ENCODE results near the gene OTOF.

OTOF gene

GRCh38 chr2:26449278-26450030 is 28.5 kb downstream of the OTOF start:
- DNase-seq, result no peak

GRCh38 chr2:26448651-26449050 is 29.3 kb downstream of the OTOF start:
- DNase-seq, result no peak

GRCh38 chr2:26444236-26444635 is 33.7 kb downstream of the OTOF start:
- DNase-seq, result no peak

- DNase-seq, result no peak
These were observed 35.2 kb downstream of the OTOF start for GRCh38 chr2:26442707-26443106.

- no peak for DNase-seq
These were observed 35.6 kb downstream of the OTOF start for GRCh38 chr2:26442301-26442700.

GRCh38 chr2:26438926-26439325 is 39.0 kb downstream of the OTOF start:
- no peak for DNase-seq

GRCh38 chr2:26438526-26438925 is 39.4 kb downstream of the OTOF start:
- no peak for DNase-seq

- DNase-seq, result no peak
These were observed 42.8 kb downstream of the OTOF start for GRCh38 chr2:26435106-26435505.

- DNase-seq, result no peak
These were observed 45.1 kb downstream of the OTOF start for GRCh38 chr2:26432859-26433258.

GRCh38 chr2:26432363-26432762 is 45.6 kb downstream of the OTOF start:
- DNase-seq, result no peak

- no peak for DNase-seq
These were observed 47.1 kb downstream of the OTOF start for GRCh38 chr2:26430826-26431225.

GRCh38 chr2:26429779-26430578 is 47.9 kb downstream of the OTOF start:
- no peak for DNase-seq

- DNase-seq, result no peak
These were observed 49.1 kb downstream of the OTOF start for GRCh38 chr2:26428846-26429245.

- DNase-seq, result no peak
These were observed 53.7 kb downstream of the OTOF start for GRCh38 chr2:26424221-26424620.

GRCh38 chr2:26423750-26424149 is 54.2 kb downstream of the OTOF start:
- no peak for DNase-seq

GRCh38 chr2:26422947-26423629 is 54.8 kb downstream of the OTOF start:
- no peak for DNase-seq

- DNase-seq, result no peak
These were observed 56.0 kb downstream of the OTOF start for GRCh38 chr2:26421961-26422360.

GRCh38 chr2:26414311-26414710 is 63.6 kb downstream of the OTOF start:
- DNase-seq, result no peak

GRCh38 chr2:26412091-26412673 is 65.7 kb downstream of the OTOF start:
- DNase-seq, result no peak

GRCh38 chr2:26411419-26411818 is 66.5 kb downstream of the OTOF start:
- DNase-seq, result no peak

GRCh38 chr2:26410764-26411243 is 67.1 kb downstream of the OTOF start:
- DNase-seq, result no peak

- DNase-seq, result no peak
These were observed 68.1 kb downstream of the OTOF start for GRCh38 chr2:26409785-26410184.

- no peak for DNase-seq
These were observed 70.4 kb downstream of the OTOF start for GRCh38 chr2:26407526-26407925.

Measured in activated effector memory CD4-positive, alpha-beta T cell treated with Interleukin-2 at 50 U/mL for 16 hours (primary cell).